Right lobe of liver (tissue), 6 donors: Measurements from ENCODE around the gene TGFA. TPM values are rescaled to one million over a fixed set of nuclear protein-coding genes. Genes with fewer than 3 reads are reported as not detected.

Experiments used
- ATAC-seq, 4 donors: fragments of 200-7000 bp; cut with Tn5 transposase; one replicate each; pipeline ENCODE4 v1.9.1; 2020; ENCODE audit warnings: mild to moderate bottlenecking in 4 of 4, moderate library complexity in 4 of 4
- DNase-seq, 3 donors: peaks; one replicate each; pipeline ENCODE4 v3.0.0-alpha.2; 2020
- H3K27ac ChIP-seq, 3 donors: fragments of 200-600 bp; one replicate each; pipeline ENCODE4 v1.8.0; 2022
- H3K27me3 ChIP-seq, 2 donors: fragments of 200-600 bp; one replicate each; pipeline ENCODE4 v1.8.0; 2022
- H3K36me3 ChIP-seq, 4 donors: fragments of 200-600 bp; sonication (generic) in 1 of 4; one replicate each; pipeline versions ENCODE4 v1.5.1 to v1.8.0; 2017 to 2022; ENCODE audit warnings: control low read depth in 1 of 4
- H3K4me1 ChIP-seq, 4 donors: fragments of 200-600 bp; sonication (generic) in 1 of 4; one replicate each; pipeline versions ENCODE4 v1.5.1 to v1.8.0; 2017 to 2022; ENCODE audit warnings: control low read depth in 1 of 4
- H3K4me3 ChIP-seq, 3 donors: fragments of 200-600 bp; one replicate each; pipeline ENCODE4 v1.8.0; 2022
- H3K9me3 ChIP-seq, 4 donors: fragments of 200-600 bp; sonication (generic) in 1 of 4; one replicate each; pipeline versions ENCODE4 v1.5.1 to v1.8.0; 2017 to 2022; ENCODE audit warnings: control low read depth in 1 of 4
- CTCF ChIP-seq, 4 donors: fragments of 200-600 bp in 3 of 4; fragments of 450-650 bp in 1 of 4; IDR thresholded peaks; one replicate each; pipeline versions ENCODE4 v1.5.1 to v1.8.0; 2016 to 2022; ENCODE audit warnings: antibody characterized with exemption in 4 of 4, mild to moderate bottlenecking in 2 of 4
- POLR2A ChIP-seq: fragments of 450-650 bp; IDR thresholded peaks from one replicate; pipeline ENCODE4 v1.6.1; 2017; ENCODE audit warnings: antibody characterized with exemption, mild to moderate bottlenecking
- WGBS: methylation state at CpG from one replicate; pipeline ENCODE4 v1.1.6; 2018; ENCODE audit warnings: low coverage, low lambda C conversion rate; ENCODE audit not compliant: insufficient coverage; ENCODE audit errors: missing lambda C conversion rate; 5-methylcytosine and 5-hydroxymethylcytosine counted together
- intact Hi-C, 2 donors: fragments of 100-400 bp; cut with DNase I; formaldehyde crosslinking; loops; one replicate each; pipeline versions ENCODE4 v1.11.2 to v1.14.1; 2022
- total RNA-seq, 6 experiments: library from RNA; depleted of rRNA in 2 of 6; stranded (reverse); fragments of >200 nt in 2 of 6; fragmentation: NEBNext Ultra II Directional in 3 of 6; extraction: Animal tissue kit (Norgen Biotek cat#: 25700) in 3 of 6; gene quantifications; one replicate each; pipeline versions ENCODE4 v1.1.0 to v1.2.4, GENCODE V29; 2016 to 2023
- donor health status: DM: no; HTN: yes; CAD: no.
- donor health status: DM: no; HTN: no; CAD: no.
- donor health status: DM: no; HTN: no; CAD: no.
- donor health status: DM: no; HTN: yes; CAD: no.
- donor health status: DM: no; HTN: yes; CAD: no.

The TGFA gene
- total RNA-seq, 6 experiments from 2014 or later, result 2.1 to 5.1 (median 4.4) TPM

- WGBS, result 100% methylated on average over 1 of the region's 1 CpG
- no peaks in the 10 kb centered on the region for H3K36me3 ChIP-seq
- DNase-seq (no peak), ATAC-seq (no peak)
- no peaks in the 10 kb centered on the region for H3K9me3 ChIP-seq
- no peak for TF ChIP-seq CTCF (IDR thresholded peaks at IDR 0.05)
- no peak for TF ChIP-seq POLR2A
- H3K27me3 ChIP-seq, result no peaks in the 10 kb centered on the region
- no peaks in the 10 kb centered on the region for H3K4me1 ChIP-seq
- H3K27ac ChIP-seq, result no peak overlapping the region
- no peak overlapping the region for H3K4me3 ChIP-seq
- intact Hi-C loops, result no loop called here
Measured at GRCh38 chr2:70443726-70444125, 109.9 kb downstream of the TGFA start.

DNA sequence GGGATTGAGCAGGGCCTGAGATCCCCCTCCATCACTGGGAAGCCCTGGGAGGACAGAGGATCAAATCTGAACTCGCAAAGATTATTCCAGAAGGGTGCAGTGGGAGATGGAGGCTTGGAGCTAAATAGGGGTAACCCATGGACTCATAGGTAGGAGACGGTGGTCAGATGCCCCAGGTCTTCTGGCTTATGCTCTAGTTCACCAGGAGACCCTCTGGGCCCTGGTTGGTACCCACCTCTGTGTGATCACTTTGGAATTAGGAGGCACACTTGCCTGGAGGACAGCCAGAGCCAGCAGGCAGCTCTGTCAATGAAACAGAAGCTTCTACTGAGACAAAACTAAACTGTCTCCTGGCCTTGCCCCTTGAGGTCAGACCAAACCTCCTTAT, 110.6 kb downstream of the TGFA start:
- DNase-seq, result no peak
- no peaks in the 10 kb centered on the region for H3K4me1 ChIP-seq
- H3K4me3 ChIP-seq, result no peak overlapping the region
- no CpG with 5 or more reads among the region's 2 CpGs for WGBS
- no peaks in the 10 kb centered on the region for H3K36me3 ChIP-seq
- no peak for ATAC-seq
- intact Hi-C loops, result no loop called here
- H3K27me3 ChIP-seq, result no peaks in the 10 kb centered on the region
- TF ChIP-seq CTCF (IDR thresholded peaks at IDR 0.05) (no peak), POLR2A (no peak)
- H3K27ac ChIP-seq, result no peak overlapping the region
- H3K9me3 ChIP-seq, result no peaks in the 10 kb centered on the region

DNA sequence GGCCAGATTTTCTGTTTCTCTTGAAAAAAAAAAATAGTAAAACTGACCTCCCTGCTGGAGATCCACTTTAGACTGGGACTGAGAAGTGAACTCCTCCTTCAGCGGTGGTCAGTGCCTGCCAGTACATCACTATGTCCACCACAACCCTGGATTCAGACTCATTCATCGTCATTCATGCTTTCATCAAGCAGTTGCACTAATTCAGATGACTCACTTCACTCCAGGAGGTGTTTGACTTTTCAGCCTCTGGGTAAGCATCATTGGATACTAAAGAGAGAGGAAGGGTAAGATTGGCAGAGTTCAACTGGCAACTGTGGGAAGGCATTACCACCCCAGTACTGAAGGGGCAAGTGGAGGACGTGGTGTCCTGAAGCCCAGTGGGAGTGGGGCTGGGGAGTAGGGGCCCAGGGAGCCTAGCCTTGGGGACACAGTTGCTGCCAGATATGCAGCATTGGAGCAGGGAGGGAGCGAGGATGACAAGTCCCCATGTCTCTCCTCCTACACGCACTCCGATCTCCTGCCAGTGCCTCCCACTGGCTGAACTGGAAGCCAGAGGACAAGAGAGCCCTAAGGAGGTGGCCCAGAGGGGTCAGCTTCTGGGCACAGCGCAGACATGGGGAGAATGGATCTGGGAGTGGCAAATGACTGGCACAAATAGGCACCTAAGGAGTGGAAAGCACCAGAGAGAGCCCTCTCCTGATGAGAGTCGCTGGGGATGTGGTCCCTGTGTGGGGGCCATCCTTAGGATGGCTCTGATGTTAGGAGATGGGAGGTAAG, 111.1 kb downstream of the TGFA start:
- no peaks in the 10 kb centered on the region for H3K36me3 ChIP-seq
- no peaks in the 10 kb centered on the region for H3K27me3 ChIP-seq
- no peak overlapping the region for H3K4me3 ChIP-seq
- intact Hi-C loops, result no loop called here
- ATAC-seq, result peak in 1 of 4 donors; percentile 13
- H3K4me1 ChIP-seq, result no peaks in the 10 kb centered on the region
- no peak overlapping the region for H3K27ac ChIP-seq
- TF ChIP-seq POLR2A (no peak), CTCF (IDR thresholded peaks at IDR 0.05) (no peak)
- 68% methylated on average over 2 of the region's 8 CpGs for WGBS
- DNase-seq, result no peak
- H3K9me3 ChIP-seq, result no peaks in the 10 kb centered on the region

GRCh38 chr2:70440621-70441020, 113.0 kb downstream of the TGFA start:
- Histone ChIP-seq H3K4me1 (no peaks in the 10 kb centered on the region), H3K36me3 (no peaks in the 10 kb centered on the region), H3K27me3 (no peaks in the 10 kb centered on the region), H3K4me3 (no peak overlapping the region), H3K27ac (no peak overlapping the region), H3K9me3 (no peaks in the 10 kb centered on the region)
- ATAC-seq, result no peak
- intact Hi-C loops, result no loop called here
- TF ChIP-seq POLR2A, result no peak
- TF ChIP-seq CTCF (IDR thresholded peaks at IDR 0.05), result no peak
- DNase-seq, result no peak
